HepG2 (cell line): ENCODE results near the gene AFTPH. TPM values are rescaled to one million over a fixed set of nuclear protein-coding genes. Genes with fewer than 3 reads are reported as not detected.

Experiments used
- BRD4 ChIP-seq: sonication (generic); formaldehyde crosslinking; IDR thresholded peaks from 2 replicates; pipeline ENCODE4 v1.4.0; 2020; ENCODE audit warnings: missing genetic modification reagents
- CREB1 ChIP-seq, 2 experiments: fragments of 450-650 bp in 1 of 2; IDR thresholded peaks; 2 replicates each; pipeline ENCODE4 v1.6.1; 2016 to 2017; ENCODE audit warnings: control low read depth in 1 of 2, mild to moderate bottlenecking in 1 of 2, missing compliant biosample characterization in 1 of 2, missing genetic modification characterization in 1 of 2
- CREBL2 ChIP-seq: sonication (generic); formaldehyde crosslinking; IDR thresholded peaks from 2 replicates; pipeline ENCODE4 v1.8.1; 2023; ENCODE audit warnings: missing genetic modification reagents, mild to moderate bottlenecking, borderline replicate concordance
- DZIP1 ChIP-seq: sonication (generic); formaldehyde crosslinking; IDR thresholded peaks from 2 replicates; pipeline ENCODE4 v1.5.0; 2020; ENCODE audit warnings: mild to moderate bottlenecking, missing genetic modification reagents
- ERF ChIP-seq: IDR thresholded peaks from 2 replicates; pipeline ENCODE4 v1.6.1; 2018; ENCODE audit warnings: missing biosample characterization, missing genetic modification reagents
- GABPB1 ChIP-seq: IDR thresholded peaks from 2 replicates; pipeline ENCODE4 v1.6.1; 2016; ENCODE audit warnings: mild to moderate bottlenecking, missing genetic modification reagents, moderate library complexity, missing compliant biosample characterization
- KAT2B ChIP-seq: fragments of 150-350 bp; IDR thresholded peaks from 2 replicates; pipeline ENCODE4 v1.6.1; 2014; ENCODE audit warnings: low read depth, low read length, borderline replicate concordance
- KDM3A ChIP-seq: IDR thresholded peaks from 2 replicates; pipeline ENCODE4 v1.6.1; 2018; ENCODE audit warnings: low read depth, missing compliant biosample characterization
- KLF16 ChIP-seq, 2 experiments: sonication (generic) in 1 of 2; formaldehyde crosslinking in 1 of 2; IDR thresholded peaks; 2 replicates each; pipeline versions ENCODE4 v1.6.1 to v1.8.0; 2016 to 2023; ENCODE audit warnings: missing genetic modification reagents in 2 of 2, missing compliant biosample characterization in 1 of 2
- MAFG ChIP-seq: sonication (generic); formaldehyde crosslinking; IDR thresholded peaks from 2 replicates; pipeline ENCODE4 v1.5.1; 2020; ENCODE audit warnings: mild to moderate bottlenecking, missing genetic modification reagents
- NR3C1 ChIP-seq: sonication (generic); formaldehyde crosslinking; IDR thresholded peaks from 2 replicates; pipeline ENCODE4 v1.4.0; 2020; ENCODE audit warnings: missing genetic modification reagents
- PCBP1 ChIP-seq: fragments of 200-400 bp; formaldehyde crosslinking; IDR thresholded peaks from 2 replicates; pipeline ENCODE4 v1.6.1; 2017; ENCODE audit warnings: mild to moderate bottlenecking, low read depth, low read length, borderline replicate concordance
- SALL2 ChIP-seq: sonication (generic); formaldehyde crosslinking; IDR thresholded peaks from 2 replicates; pipeline ENCODE4 v1.8.1; 2023; ENCODE audit warnings: mild to moderate bottlenecking, missing genetic modification reagents, inconsistent platforms
- SPEN ChIP-seq: sonication (generic); formaldehyde crosslinking; IDR thresholded peaks from 2 replicates; pipeline ENCODE4 v1.5.1; 2020; ENCODE audit warnings: low read depth, mild to moderate bottlenecking, missing genetic modification reagents
- TAF15 ChIP-seq: fragments of 200-400 bp; formaldehyde crosslinking; IDR thresholded peaks from one replicate; pipeline ENCODE4 v1.6.1; 2018; ENCODE audit warnings: mild to moderate bottlenecking, low read depth, low read length; ENCODE audit not compliant: poor library complexity, severe bottlenecking
- TBL1XR1 ChIP-seq: fragments of 150-350 bp; IDR thresholded peaks from 2 replicates; pipeline ENCODE4 v1.6.1; 2014; ENCODE audit warnings: borderline replicate concordance, low read length; ENCODE audit not compliant: partially characterized antibody
- TEF ChIP-seq: sonication (generic); formaldehyde crosslinking; IDR thresholded peaks from 2 replicates; pipeline ENCODE4 v1.5.0; 2020; ENCODE audit warnings: missing genetic modification reagents
- TRIM24 ChIP-seq: sonication (generic); formaldehyde crosslinking; IDR thresholded peaks from 2 replicates; pipeline ENCODE4 v1.8.0; 2022; ENCODE audit warnings: mild to moderate bottlenecking, missing genetic modification reagents
- ZBTB43 ChIP-seq: sonication (generic); formaldehyde crosslinking; conservative IDR thresholded peaks from 2 replicates; pipeline ENCODE4 v1.4.0; 2020; ENCODE audit warnings: missing genetic modification reagents
- ZMAT5 ChIP-seq: sonication (generic); formaldehyde crosslinking; IDR thresholded peaks from 2 replicates; pipeline ENCODE4 v1.5.0; 2020; ENCODE audit warnings: mild to moderate bottlenecking, low read depth, missing genetic modification reagents, borderline replicate concordance
- ZSCAN9 ChIP-seq: IDR thresholded peaks from 2 replicates; pipeline ENCODE4 v1.6.1; 2016; ENCODE audit warnings: borderline replicate concordance
- ZUFSP ChIP-seq: sonication (generic); formaldehyde crosslinking; IDR thresholded peaks from 2 replicates; pipeline ENCODE4 v1.9.0; 2021; ENCODE audit warnings: missing genetic modification reagents, mild to moderate bottlenecking, borderline replicate concordance
- polyA plus RNA-seq, 8 experiments: library from polyadenylated mRNA; depleted of rRNA in 3 of 8; stranded (reverse) in 7 of 8; unstranded in 1 of 8; fragments of >200 nt; fragmentation: Illumina TruSeq in 4 of 8; extraction: Trizol in 4 of 8; gene quantifications; 2 replicates each; pipeline versions ENCODE4 v1.2.1 to v1.2.3, GENCODE V29; 2011 to 2016; ENCODE audit warnings: low read depth in 4 of 8, missing spikeins in 1 of 8, mixed read lengths in 1 of 8; ENCODE audit not compliant: insufficient read depth in 1 of 8
- total RNA-seq, 5 experiments: library from RNA; depleted of rRNA; stranded (reverse); fragments of >200 nt; fragmentation: Illumina TruSeq; extraction: Trizol; gene quantifications; 2 replicates each; pipeline ENCODE4 v1.2.3, GENCODE V29; 2016; ENCODE audit warnings: low read depth in 1 of 5

The AFTPH gene
- total and polyA plus RNA-seq, 2 of the 13 experiments (the other 11 are each of a cell fraction or from before 2014, with no cell fraction given): 27.5 to 36.8 TPM

GRCh38 chr2:64606479-64607363 lies 82.6 kb downstream of the AFTPH start (continued):
- no peak for TF ChIP-seq DZIP1 (CRISPR knock-in tag)
- TF ChIP-seq KAT2B: no peak
- TF ChIP-seq CREBL2 (CRISPR knock-in tag): no peak
- TF ChIP-seq TBL1XR1: peak; percentile 37
- no peak for TF ChIP-seq CREB1 (IDR thresholded peaks at IDR 0.05)
- TF ChIP-seq CREB1 (CRISPR knock-in tag; IDR thresholded peaks at IDR 0.05): peak; percentile 36; the same call in 1 of the 2 replicates
- no peak for TF ChIP-seq ZUFSP (CRISPR knock-in tag)
- TF ChIP-seq PCBP1: no peak
- no peak for TF ChIP-seq GABPB1 (CRISPR knock-in tag)
- TF ChIP-seq SALL2 (CRISPR knock-in tag): peak; percentile 79
- TF ChIP-seq ERF (CRISPR knock-in tag): peak; percentile 32; the same call in 1 of the 2 replicates
- TF ChIP-seq ZSCAN9 (CRISPR knock-in tag): no peak
- TF ChIP-seq TEF (CRISPR knock-in tag): no peak
- no peak for TF ChIP-seq NR3C1 (CRISPR knock-in tag)
- no peak for TF ChIP-seq KDM3A (CRISPR knock-in tag)
- TF ChIP-seq ZMAT5 (CRISPR knock-in tag): no peak
- TF ChIP-seq ZBTB43 (CRISPR knock-in tag): 0 out of 2 replicates have a peak, but pooled peaks have one; percentile 57
- no peak for TF ChIP-seq BRD4
- no peak for TF ChIP-seq TAF15
- TF ChIP-seq SPEN (CRISPR knock-in tag): peak; percentile 84
- no peak for TF ChIP-seq MAFG (CRISPR knock-in tag)
- no peak for TF ChIP-seq TRIM24
- 0 out of 4 replicates have a peak, but pooled peaks of 1 of the 2 experiments have one; percentile 51 for TF ChIP-seq KLF16 (CRISPR knock-in tag; IDR thresholded peaks at IDR 0.05)
